CD14-positive monocyte (primary cell): ENCODE measurements around the gene AGAP1. TPM values are rescaled to one million over a fixed set of nuclear protein-coding genes. Genes with fewer than 3 reads are reported as not detected.

Experiments
- DNase-seq, 3 donors: peaks; one replicate each; pipeline ENCODE4 v3.0.0-alpha.2; 2011 to 2022
- H2AFZ ChIP-seq: 2 replicates; pipeline ENCODE4 v1.6.0; 2012; ENCODE audit warnings: mild to moderate bottlenecking, low read depth, low read length, inconsistent platforms; ENCODE audit not compliant: insufficient read depth, poor library complexity, severe bottlenecking
- H3K27ac ChIP-seq, 2 donors: 1 replicate in 1 of 2; 2 replicates in 1 of 2; pipeline ENCODE4 v1.5.1; 2012 to 2013; ENCODE audit warnings: low read length in 2 of 2, control low read depth in 1 of 2, inconsistent platforms in 1 of 2, low read depth in 1 of 2, mild to moderate bottlenecking in 1 of 2
- H3K27me3 ChIP-seq, 2 donors: one replicate each; pipeline versions ENCODE4 v1.6.0 to v1.6.1; 2011 to 2013; ENCODE audit warnings: low read length in 2 of 2; ENCODE audit not compliant: control insufficient read depth in 2 of 2, insufficient read depth in 2 of 2
- H3K36me3 ChIP-seq, 2 donors: replicated peaks in 1 of 2; 1 replicate in 1 of 2; 2 replicates in 1 of 2; pipeline versions ENCODE4 v1.5.1 to v1.6.1; 2012 to 2013; ENCODE audit warnings: low read length in 2 of 2, control low read depth in 1 of 2, inconsistent platforms in 1 of 2, mild to moderate bottlenecking in 1 of 2; ENCODE audit not compliant: insufficient read depth in 2 of 2, control insufficient read depth in 1 of 2
- H3K4me1 ChIP-seq, 2 donors: 1 replicate in 1 of 2; 2 replicates in 1 of 2; pipeline versions ENCODE4 v1.5.1 to v1.6.1; 2012 to 2013; ENCODE audit warnings: low read length in 2 of 2, control low read depth in 1 of 2, inconsistent platforms in 1 of 2, mild to moderate bottlenecking in 1 of 2, moderate library complexity in 1 of 2; ENCODE audit not compliant: insufficient read depth in 2 of 2, control insufficient read depth in 1 of 2
- H3K4me2 ChIP-seq: replicated peaks from 2 replicates; pipeline ENCODE3; 2012; ENCODE audit warnings: low read length, moderate library complexity, mild to moderate bottlenecking; ENCODE audit not compliant: poor library complexity, severe bottlenecking; ENCODE audit errors: extremely low read depth
- H3K4me3 ChIP-seq, 3 experiments: fragments of 200-600 bp in 1 of 3; sonication (generic) in 1 of 3; replicated peaks in 1 of 3; 1 replicate in 2 of 3; 2 replicates in 1 of 3; pipeline ENCODE4 v1.5.1; 2011 to 2013; ENCODE audit warnings: low read length in 3 of 3, mild to moderate bottlenecking in 3 of 3, control low read depth in 2 of 3, low read depth in 2 of 3, inconsistent platforms in 1 of 3, moderate library complexity in 1 of 3
- H3K79me2 ChIP-seq: 2 replicates; pipeline ENCODE4 v1.6.0; 2012; ENCODE audit warnings: mild to moderate bottlenecking, control low read depth, inconsistent platforms, low read length, moderate library complexity; ENCODE audit not compliant: insufficient read depth
- H3K9ac ChIP-seq: 2 replicates; pipeline ENCODE4 v1.6.0; 2017; ENCODE audit warnings: low read length, mild to moderate bottlenecking; ENCODE audit not compliant: insufficient read depth, poor library complexity, severe bottlenecking
- H3K9me3 ChIP-seq, 2 donors: replicated peaks in 1 of 2; 1 replicate in 1 of 2; 2 replicates in 1 of 2; pipeline versions ENCODE4 v1.5.1 to v1.6.1; 2012 to 2013; ENCODE audit warnings: low read length in 2 of 2, control low read depth in 1 of 2; ENCODE audit not compliant: control insufficient read depth in 1 of 2, insufficient read depth in 1 of 2
- H4K20me1 ChIP-seq: 2 replicates; pipeline ENCODE4 v1.6.0; 2012; ENCODE audit warnings: mild to moderate bottlenecking, low read length, control low read depth, moderate library complexity; ENCODE audit not compliant: insufficient read depth
- H3K27ac Mint-ChIP-seq, 7 donors: one replicate each; pipeline ENCODE4 v1.8.0; 2020; ENCODE audit warnings: mild to moderate bottlenecking in 7 of 7, mixed read lengths in 7 of 7, moderate library complexity in 6 of 7, inconsistent platforms in 2 of 7
- H3K27me3 Mint-ChIP-seq, 3 donors: one replicate each; pipeline ENCODE4 v1.8.0; 2021 to 2022; ENCODE audit warnings: low read depth in 3 of 3, mild to moderate bottlenecking in 3 of 3, mixed read lengths in 3 of 3, moderate library complexity in 3 of 3, inconsistent platforms in 1 of 3
- H3K36me3 Mint-ChIP-seq, 2 donors: one replicate each; pipeline ENCODE4 v1.8.0; 2020; ENCODE audit warnings: mixed read lengths in 2 of 2, inconsistent platforms in 1 of 2, mild to moderate bottlenecking in 1 of 2
- H3K4me1 Mint-ChIP-seq: one replicate; pipeline ENCODE4 v1.8.0; 2020; ENCODE audit warnings: mild to moderate bottlenecking, mixed read lengths
- H3K4me3 Mint-ChIP-seq, 2 donors: one replicate each; pipeline ENCODE4 v1.8.0; 2020; ENCODE audit warnings: mild to moderate bottlenecking in 2 of 2, mixed read lengths in 2 of 2, moderate library complexity in 1 of 2
- H3K9me3 Mint-ChIP-seq, 7 donors: one replicate each; pipeline ENCODE4 v1.8.0; 2020 to 2022; ENCODE audit warnings: mixed read lengths in 7 of 7, mild to moderate bottlenecking in 6 of 7, moderate library complexity in 6 of 7, inconsistent platforms in 2 of 7
- WGBS: methylation state at CpG from one replicate; pipeline ENCODE4 v1.1.5; 2013; ENCODE audit warnings: missing lambda C conversion rate; ENCODE audit not compliant: insufficient coverage; 5-methylcytosine and 5-hydroxymethylcytosine counted together
- intact Hi-C, 2 donors: fragments of 100-400 bp; cut with micrococcal nuclease; formaldehyde crosslinking; loops; one replicate each; pipeline versions ENCODE4 v1.15.0 to v1.15.1; 2023
- polyA plus RNA-seq, 3 donors: library from polyadenylated mRNA; depleted of rRNA in 1 of 3; unstranded in 2 of 3; stranded (reverse) in 1 of 3; fragments of 300-500 nt in 2 of 3; fragments of >200 nt in 1 of 3; fragmentation: Illumina TruSeq in 2 of 3; gene quantifications; 1 replicate in 2 of 3; 2 replicates in 1 of 3; pipeline ENCODE4 v1.2.3, GENCODE V29; 2012 to 2021
- TF ChIP-seq, protein P1 (sequence below): fragments of 200-600 bp; IDR thresholded peaks from one replicate; pipeline ENCODE4 v1.8.0; 2022; ENCODE audit warnings: antibody characterized with exemption, mild to moderate bottlenecking

AGAP1 gene
- polyA plus RNA-seq, 3 donors = 0.12 TPM; not detected in 2

DNA sequence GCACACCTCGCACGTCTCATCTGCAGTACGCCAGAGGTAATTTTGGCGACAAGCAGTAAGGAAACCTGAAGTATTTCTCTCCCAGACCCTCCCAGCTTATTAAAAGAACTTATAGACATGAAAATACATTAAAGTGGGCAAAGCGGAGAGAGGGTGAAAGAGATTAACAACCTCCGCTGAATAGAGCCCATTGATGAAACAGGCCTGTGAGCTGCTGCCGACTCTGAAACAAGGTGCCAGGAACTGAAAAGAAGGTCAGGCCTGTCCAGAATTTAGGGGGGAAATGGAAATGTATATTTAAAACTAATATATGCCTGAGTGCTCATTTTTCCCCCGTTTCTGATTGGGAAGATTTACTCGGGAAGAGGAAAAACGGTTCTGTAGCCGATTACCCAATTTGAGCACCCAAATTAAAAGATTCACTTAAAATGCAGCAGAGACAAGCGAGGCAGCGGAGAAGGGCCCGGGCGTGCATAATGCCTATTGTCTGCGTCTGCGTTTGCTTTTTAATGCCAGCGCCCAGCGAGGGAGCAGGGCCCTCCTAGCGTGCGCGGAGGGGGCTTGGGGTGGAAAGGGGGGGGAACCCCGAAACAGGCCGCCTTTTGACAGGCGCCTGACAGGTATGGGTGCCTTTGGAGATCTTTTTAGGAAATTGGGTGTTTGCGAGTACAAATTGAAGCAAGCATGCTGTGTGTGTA, 358.1 kb downstream of the AGAP1 start:
- no peak overlapping the region for H3K27ac ChIP-seq

DNA sequence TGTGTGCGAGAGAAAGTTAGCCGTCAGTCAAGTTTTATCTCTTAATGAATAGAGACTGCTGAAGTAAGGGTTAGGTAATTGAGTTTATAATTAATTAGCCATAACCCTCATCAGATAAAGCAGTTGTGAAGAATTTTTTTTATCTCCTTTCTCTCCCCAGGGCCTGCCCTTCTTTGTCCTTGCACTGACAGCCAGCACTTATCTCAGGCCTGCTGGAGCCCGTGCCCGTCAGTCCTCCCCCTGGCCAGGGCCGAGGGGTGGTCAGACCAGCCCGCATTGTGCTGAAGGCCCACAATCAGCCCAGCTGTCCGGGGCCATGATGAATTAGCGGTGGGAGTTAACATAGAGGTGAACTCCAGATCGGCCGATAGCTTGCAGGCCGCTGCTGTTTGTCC, 358.7 kb downstream of the AGAP1 start:
- Mint-ChIP-seq H3K9me3 (peaks cover 0 to 11% (median 3%) of the 10 kb centered on the region in 7 donors), H3K27me3 (peaks cover 0 to 6% (median 0%) of the 10 kb centered on the region in 3 donors), H3K27ac (no peak overlapping the region), H3K4me3 (no peak overlapping the region), H3K36me3 (no peaks in the 10 kb centered on the region), H3K4me1 (no peaks in the 10 kb centered on the region)
- 77% methylated on average over 6 of the region's 11 CpGs for WGBS
- TF ChIP-seq, protein P1, sequence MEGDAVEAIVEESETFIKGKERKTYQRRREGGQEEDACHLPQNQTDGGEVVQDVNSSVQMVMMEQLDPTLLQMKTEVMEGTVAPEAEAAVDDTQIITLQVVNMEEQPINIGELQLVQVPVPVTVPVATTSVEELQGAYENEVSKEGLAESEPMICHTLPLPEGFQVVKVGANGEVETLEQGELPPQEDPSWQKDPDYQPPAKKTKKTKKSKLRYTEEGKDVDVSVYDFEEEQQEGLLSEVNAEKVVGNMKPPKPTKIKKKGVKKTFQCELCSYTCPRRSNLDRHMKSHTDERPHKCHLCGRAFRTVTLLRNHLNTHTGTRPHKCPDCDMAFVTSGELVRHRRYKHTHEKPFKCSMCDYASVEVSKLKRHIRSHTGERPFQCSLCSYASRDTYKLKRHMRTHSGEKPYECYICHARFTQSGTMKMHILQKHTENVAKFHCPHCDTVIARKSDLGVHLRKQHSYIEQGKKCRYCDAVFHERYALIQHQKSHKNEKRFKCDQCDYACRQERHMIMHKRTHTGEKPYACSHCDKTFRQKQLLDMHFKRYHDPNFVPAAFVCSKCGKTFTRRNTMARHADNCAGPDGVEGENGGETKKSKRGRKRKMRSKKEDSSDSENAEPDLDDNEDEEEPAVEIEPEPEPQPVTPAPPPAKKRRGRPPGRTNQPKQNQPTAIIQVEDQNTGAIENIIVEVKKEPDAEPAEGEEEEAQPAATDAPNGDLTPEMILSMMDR = no peak
- Histone ChIP-seq H3K9me3 (peaks cover 0 to 5% of the 10 kb centered on the region in 2 donors), H4K20me1 (no peaks in the 10 kb centered on the region), H3K4me3 (no peak overlapping the region), H3K79me2 (no peaks in the 10 kb centered on the region), H2AFZ (no peak overlapping the region), H3K27me3 (no peaks in the 10 kb centered on the region), H3K4me2 (no peak overlapping the region), H3K9ac (no peak overlapping the region), H3K27ac (no peak overlapping the region), H3K4me1 (no peaks in the 10 kb centered on the region), H3K36me3 (no peaks in the 10 kb centered on the region)
- DNase-seq = no peak
- intact Hi-C loops = no loop called here

More for the DNA sequence above, 358.1 kb downstream of the AGAP1 start:
- peaks cover 0 to 11% (median 3%) of the 10 kb centered on the region in 7 donors for H3K9me3 Mint-ChIP-seq
- peaks cover 0 to 5% of the 10 kb centered on the region in 2 donors for H3K9me3 ChIP-seq
- H3K4me3 Mint-ChIP-seq = no peak overlapping the region
- no peaks in the 10 kb centered on the region for H3K27me3 ChIP-seq
- no peak overlapping the region for H3K27ac Mint-ChIP-seq
- intact Hi-C loops = no loop called here
- H3K4me1 Mint-ChIP-seq = no peaks in the 10 kb centered on the region
- no peak overlapping the region for H3K9ac ChIP-seq
- H3K4me3 ChIP-seq = no peak overlapping the region
- H4K20me1 ChIP-seq = no peaks in the 10 kb centered on the region
- peaks cover 0 to 6% (median 0%) of the 10 kb centered on the region in 3 donors for H3K27me3 Mint-ChIP-seq
- H3K79me2 ChIP-seq = no peaks in the 10 kb centered on the region
- H3K4me1 ChIP-seq = no peaks in the 10 kb centered on the region
- H3K36me3 ChIP-seq = no peaks in the 10 kb centered on the region
- no peak overlapping the region for H3K4me2 ChIP-seq
- over 99% methylated on average over 20 of the region's 26 CpGs for WGBS
- no peaks in the 10 kb centered on the region for H3K36me3 Mint-ChIP-seq
- no peak for DNase-seq
- H2AFZ ChIP-seq = no peak overlapping the region
- TF ChIP-seq, protein P1 = no peak
